ENCODE data around the gene C9. TPM values are rescaled to one million over a fixed set of nuclear protein-coding genes. Genes with fewer than 3 reads are reported as not detected.

The C9 gene
- total RNA-seq, 2 experiments from 2014 or later = not detected

GRCh38 chr5:39370555-39371366 lies 6.5 kb upstream of the C9 start:
- ChIA-PET POLR2A (no interaction called here), CTCF (interaction anchor here (1.3 to 2.4 kb wide), 4 partner anchors 54 to 177 kb away, joined by 3 to 8 read pairs (median 4); partner anchors contain the start of gene DAB2)
- Mint-ChIP-seq H3K27me3 (ENCODE audit: low read depth) (peaks cover 6% of the 10 kb centered on the region), H3K4me1 (ENCODE audit: low read depth) (no peaks in the 10 kb centered on the region), H3K36me3 (ENCODE audit: low read depth) (no peaks in the 10 kb centered on the region), H3K9me3 (ENCODE audit: insufficient read depth) (no peaks in the 10 kb centered on the region), H3K4me3 (no peak overlapping the region), H3K27ac (no peak overlapping the region)
- ATAC-seq = no peak
- no peak for DNase-seq

- CTCF ChIA-PET = interaction anchor here (1.2 kb wide), 1 partner anchor 13 kb away, joined by 4 read pairs; no protein-coding TSS in a partner anchor
- Mint-ChIP-seq H3K4me1 (ENCODE audit: low read depth) (no peaks in the 10 kb centered on the region), H3K4me3 (no peak overlapping the region)
Observed at GRCh38 chr5:39369123-39369815, 5.0 kb upstream of the C9 start.

GRCh38 chr5:39368116-39368515 lies 3.8 kb upstream of the C9 start:
- H3K27me3 Mint-ChIP-seq (ENCODE audit: low read depth) = peaks cover 6% of the 10 kb centered on the region
- ATAC-seq = no peak
- no peaks in the 10 kb centered on the region for H3K36me3 Mint-ChIP-seq (ENCODE audit: low read depth)
- ChIA-PET POLR2A (no interaction called here), CTCF (interaction anchor here (1.5 kb wide), 1 partner anchor 8 kb away, joined by 8 read pairs; no protein-coding TSS in a partner anchor)
- H3K4me1 Mint-ChIP-seq (ENCODE audit: low read depth) = no peaks in the 10 kb centered on the region
- no peaks in the 10 kb centered on the region for H3K9me3 Mint-ChIP-seq (ENCODE audit: insufficient read depth)
- no peak overlapping the region for H3K27ac Mint-ChIP-seq
- no peak for DNase-seq
- no peak overlapping the region for H3K4me3 Mint-ChIP-seq

More at GRCh38 chr5:39369123-39369815, 5.0 kb upstream of the C9 start:
- POLR2A ChIA-PET = no interaction called here
- no peak for DNase-seq
- H3K27ac Mint-ChIP-seq = no peak overlapping the region
- H3K9me3 Mint-ChIP-seq (ENCODE audit: insufficient read depth) = no peaks in the 10 kb centered on the region
- no peaks in the 10 kb centered on the region for H3K36me3 Mint-ChIP-seq (ENCODE audit: low read depth)
- H3K27me3 Mint-ChIP-seq (ENCODE audit: low read depth) = peaks cover 6% of the 10 kb centered on the region
- ATAC-seq = no peak

- ChIA-PET CTCF (interaction anchor here (1.5 kb wide), 1 partner anchor 8 kb away, joined by 8 read pairs; no protein-coding TSS in a partner anchor), POLR2A (no interaction called here)
- DNase-seq (no peak), ATAC-seq (no peak)
- Mint-ChIP-seq H3K36me3 (ENCODE audit: low read depth) (no peaks in the 10 kb centered on the region), H3K27ac (no peak overlapping the region), H3K4me1 (ENCODE audit: low read depth) (no peaks in the 10 kb centered on the region), H3K9me3 (ENCODE audit: insufficient read depth) (no peaks in the 10 kb centered on the region), H3K27me3 (ENCODE audit: low read depth) (peaks cover 4% of the 10 kb centered on the region), H3K4me3 (no peak overlapping the region)
Observed at GRCh38 chr5:39367711-39368110, 3.4 kb upstream of the C9 start.

GRCh38 chr5:39363217-39363616 lies 1.1 kb downstream of the C9 start:
- no peaks in the 10 kb centered on the region for H3K27me3 Mint-ChIP-seq (ENCODE audit: low read depth)
- ATAC-seq (no peak), DNase-seq (no peak)
- H3K4me3 Mint-ChIP-seq = no peak overlapping the region
- H3K27ac Mint-ChIP-seq = no peak overlapping the region
- ChIA-PET POLR2A (no interaction called here), CTCF (interaction anchor here (2.8 kb wide), 1 partner anchor 13 kb away, joined by 15 read pairs; no protein-coding TSS in a partner anchor)
- no peaks in the 10 kb centered on the region for H3K4me1 Mint-ChIP-seq (ENCODE audit: low read depth)
- H3K36me3 Mint-ChIP-seq (ENCODE audit: low read depth) = no peaks in the 10 kb centered on the region
- H3K9me3 Mint-ChIP-seq (ENCODE audit: insufficient read depth) = no peaks in the 10 kb centered on the region

- Mint-ChIP-seq H3K4me1 (ENCODE audit: low read depth) (no peaks in the 10 kb centered on the region), H3K36me3 (ENCODE audit: low read depth) (no peaks in the 10 kb centered on the region), H3K27me3 (ENCODE audit: low read depth) (no peaks in the 10 kb centered on the region), H3K9me3 (ENCODE audit: insufficient read depth) (no peaks in the 10 kb centered on the region), H3K27ac (no peak overlapping the region), H3K4me3 (no peak overlapping the region)
- ATAC-seq (no peak), DNase-seq (no peak)
- CTCF ChIA-PET = interaction anchor here (2.8 kb wide), 1 partner anchor 14 kb away, joined by 15 read pairs; no protein-coding TSS in a partner anchor
- POLR2A ChIA-PET = no interaction called here
Observed at GRCh38 chr5:39362646-39363045, 1.6 kb downstream of the C9 start.

GRCh38 chr5:39361306-39361705 lies 3.0 kb downstream of the C9 start:
- Mint-ChIP-seq H3K9me3 (ENCODE audit: insufficient read depth) (no peaks in the 10 kb centered on the region), H3K36me3 (ENCODE audit: low read depth) (no peaks in the 10 kb centered on the region), H3K27ac (no peak overlapping the region), H3K4me3 (no peak overlapping the region), H3K4me1 (ENCODE audit: low read depth) (no peaks in the 10 kb centered on the region), H3K27me3 (ENCODE audit: low read depth) (no peaks in the 10 kb centered on the region)
- no peak for DNase-seq
- POLR2A ChIA-PET = no interaction called here
- no peak for ATAC-seq
- CTCF ChIA-PET = interaction anchor here (0.8 kb wide), 1 partner anchor 15 kb away, joined by 3 read pairs; no protein-coding TSS in a partner anchor

- no peaks in the 10 kb centered on the region for H3K36me3 Mint-ChIP-seq (ENCODE audit: low read depth)
- no peak overlapping the region for H3K27ac Mint-ChIP-seq
- POLR2A ChIA-PET = no interaction called here
- no peaks in the 10 kb centered on the region for H3K9me3 Mint-ChIP-seq (ENCODE audit: insufficient read depth)
- DNase-seq = no peak
- no peaks in the 10 kb centered on the region for H3K27me3 Mint-ChIP-seq (ENCODE audit: low read depth)
- no peak for ATAC-seq
- H3K4me1 Mint-ChIP-seq (ENCODE audit: low read depth) = no peaks in the 10 kb centered on the region
- CTCF ChIA-PET = no interaction called here
- no peak overlapping the region for H3K4me3 Mint-ChIP-seq
Observed at GRCh38 chr5:39360471-39361111, 3.7 kb downstream of the C9 start.

- CTCF ChIA-PET = interaction anchor here (0.8 to 1.0 kb wide), 2 partner anchors 13 to 16 kb away, joined by 3 to 4 read pairs; no protein-coding TSS in a partner anchor
- no peaks in the 10 kb centered on the region for H3K27me3 Mint-ChIP-seq (ENCODE audit: low read depth)
- H3K27ac Mint-ChIP-seq = no peak overlapping the region
- POLR2A ChIA-PET = no interaction called here
- H3K36me3 Mint-ChIP-seq (ENCODE audit: low read depth) = no peaks in the 10 kb centered on the region
- no peak for DNase-seq
- H3K9me3 Mint-ChIP-seq (ENCODE audit: insufficient read depth) = peaks cover 5% of the 10 kb centered on the region
- no peak for ATAC-seq
- no peak overlapping the region for H3K4me3 Mint-ChIP-seq
- no peaks in the 10 kb centered on the region for H3K4me1 Mint-ChIP-seq (ENCODE audit: low read depth)
Observed at GRCh38 chr5:39356263-39356662, 8.0 kb downstream of the C9 start.

- no peak overlapping the region for H3K4me3 Mint-ChIP-seq
- no peak overlapping the region for H3K27ac Mint-ChIP-seq
- CTCF ChIA-PET = interaction anchor here (0.9 kb wide), 1 partner anchor 22 kb away, joined by 3 read pairs; no protein-coding TSS in a partner anchor
Observed at GRCh38 chr5:39355324-39355723, 9.0 kb downstream of the C9 start.

GRCh38 chr5:39353717-39354399 lies 10.4 kb downstream of the C9 start:
- no peak for ATAC-seq
- POLR2A ChIA-PET = no interaction called here
- Mint-ChIP-seq H3K27ac (no peak overlapping the region), H3K9me3 (ENCODE audit: insufficient read depth) (peaks cover 8% of the 10 kb centered on the region), H3K4me1 (ENCODE audit: low read depth) (no peaks in the 10 kb centered on the region), H3K36me3 (ENCODE audit: low read depth) (no peaks in the 10 kb centered on the region), H3K4me3 (no peak overlapping the region), H3K27me3 (ENCODE audit: low read depth) (no peaks in the 10 kb centered on the region)
- CTCF ChIA-PET = no interaction called here
- DNase-seq = no peak

More at GRCh38 chr5:39355324-39355723, 9.0 kb downstream of the C9 start:
- no peak for ATAC-seq
- H3K9me3 Mint-ChIP-seq (ENCODE audit: insufficient read depth) = peaks cover 5% of the 10 kb centered on the region
- H3K4me1 Mint-ChIP-seq (ENCODE audit: low read depth) = no peaks in the 10 kb centered on the region
- no peaks in the 10 kb centered on the region for H3K36me3 Mint-ChIP-seq (ENCODE audit: low read depth)
- POLR2A ChIA-PET = no interaction called here
- no peak for DNase-seq
- H3K27me3 Mint-ChIP-seq (ENCODE audit: low read depth) = no peaks in the 10 kb centered on the region
